CD4-positive, alpha-beta T cell treated with Interleukin-6 at 100 ng/mL for 8 hours (primary cell): ENCODE measurements around the gene C11orf24.
"Not testable (repeated sequence)": the region's sequence is repeated elsewhere in the genome, so short reads cannot be mapped to it uniquely, and the experiment has no call there.

Experiments
- DNase-seq: peaks from one replicate; pipeline ENCODE4 v3.0.0-alpha.2; 2020; ENCODE audit warnings: mixed read lengths, low spot score

C11orf24 gene

GRCh38 chr11:68251765-68252164 is 20.0 kb downstream of the C11orf24 start:
- no peak for DNase-seq

GRCh38 chr11:68244912-68245311 is 26.9 kb downstream of the C11orf24 start:
- DNase-seq, result not testable (repeated sequence)

- DNase-seq, result not testable (repeated sequence)
Observed at GRCh38 chr11:68243847-68244246, 27.9 kb downstream of the C11orf24 start.

- no peak for DNase-seq
Observed at GRCh38 chr11:68242616-68243015, 29.2 kb downstream of the C11orf24 start.

- no peak for DNase-seq
Observed at GRCh38 chr11:68231621-68232020, 40.2 kb downstream of the C11orf24 start.

- DNase-seq, result no peak
Observed at GRCh38 chr11:68229601-68230000, 42.2 kb downstream of the C11orf24 start.

- DNase-seq, result no peak
Observed at GRCh38 chr11:68226421-68226820, 45.4 kb downstream of the C11orf24 start.

GRCh38 chr11:68224606-68225005 is 47.2 kb downstream of the C11orf24 start:
- no peak for DNase-seq

- no peak for DNase-seq
Observed at GRCh38 chr11:68223275-68223674, 48.5 kb downstream of the C11orf24 start.

GRCh38 chr11:68221406-68221805 is 50.4 kb downstream of the C11orf24 start:
- no peak for DNase-seq

- DNase-seq, result no peak
Observed at GRCh38 chr11:68216171-68216938, 55.4 kb downstream of the C11orf24 start.

- DNase-seq, result no peak
Observed at GRCh38 chr11:68215524-68216170, 56.1 kb downstream of the C11orf24 start.

GRCh38 chr11:68215087-68215445 is 56.7 kb downstream of the C11orf24 start:
- no peak for DNase-seq

- DNase-seq, result no peak
Observed at GRCh38 chr11:68214173-68215086, 57.3 kb downstream of the C11orf24 start.

GRCh38 chr11:68213555-68214172 is 58.1 kb downstream of the C11orf24 start:
- DNase-seq, result peak; percentile 76

- peak; percentile 21 for DNase-seq
Observed at GRCh38 chr11:68213135-68213515, 58.6 kb downstream of the C11orf24 start, which contains the start of gene KMT5B. Gene KMT5B, minus strand, starts transcription at chr11:68213296. Its CDS starts 23,220 bp downstream, at chr11:68190076.

- peak; percentile 42 for DNase-seq
Observed at GRCh38 chr11:68212421-68213134, 59.2 kb downstream of the C11orf24 start.

GRCh38 chr11:68211546-68211945 is 60.2 kb downstream of the C11orf24 start:
- DNase-seq, result no peak
